Esophagus squamous epithelium (tissue), 5 donors: Measurements from ENCODE around the gene BICRA. TPM values are rescaled to one million over a fixed set of nuclear protein-coding genes. Genes with fewer than 3 reads are reported as not detected.

ENCODE experiments used
- DNase-seq: peaks from one replicate; lab custom pipeline; 2025; lab: John Stamatoyannopoulos, UW
- H3K27ac ChIP-seq, 4 donors: fragments of 200-600 bp; sonication (generic); one replicate each; pipeline ENCODE4 v1.5.1; 2016 to 2019; ENCODE audit warnings: mild to moderate bottlenecking in 1 of 4
- H3K27me3 ChIP-seq, 4 donors: fragments of 200-600 bp; sonication (generic); 1 replicate in 3 of 4; 2 replicates in 1 of 4; pipeline versions ENCODE4 v1.5.1 to v1.6.0; 2017 to 2021; ENCODE audit warnings: antibody characterized with exemption in 1 of 4
- H3K36me3 ChIP-seq, 3 donors: fragments of 200-600 bp; sonication (generic); one replicate each; pipeline ENCODE4 v1.5.1; 2016 to 2019
- H3K4me1 ChIP-seq, 3 donors: fragments of 200-600 bp; sonication (generic); one replicate each; pipeline ENCODE4 v1.5.1; 2017 to 2019
- H3K4me3 ChIP-seq, 4 donors: fragments of 200-600 bp; sonication (generic); 1 replicate in 3 of 4; 2 replicates in 1 of 4; pipeline ENCODE4 v1.5.1; 2016 to 2019; ENCODE audit warnings: mild to moderate bottlenecking in 2 of 4, moderate library complexity in 1 of 4
- H3K9me3 ChIP-seq, 3 donors: fragments of 200-600 bp; sonication (generic); one replicate each; pipeline ENCODE4 v1.5.1; 2016 to 2019
- CTCF ChIP-seq, 6 experiments: fragments of 450-650 bp in 4 of 6; fragments of 200-600 bp in 2 of 6; sonication (generic) in 2 of 6; IDR thresholded peaks; one replicate each; pipeline ENCODE4 v1.5.1; 2016 to 2019; ENCODE audit warnings: antibody characterized with exemption in 6 of 6, mild to moderate bottlenecking in 4 of 6, moderate library complexity in 4 of 6
- POLR2A ChIP-seq, 4 donors: fragments of 450-650 bp; IDR thresholded peaks; one replicate each; pipeline ENCODE4 v1.6.1; 2017; ENCODE audit warnings: antibody characterized with exemption in 4 of 4, mild to moderate bottlenecking in 4 of 4, moderate library complexity in 3 of 4
- WGBS, 2 donors: methylation state at CpG; one replicate each; pipeline ENCODE4 v1.1.5; 2018; 5-methylcytosine and 5-hydroxymethylcytosine counted together
- intact Hi-C: fragments of 100-400 bp; cut with DNase I; formaldehyde crosslinking; loops from one replicate; pipeline ENCODE4 v1.15.0; 2022
- total RNA-seq, 4 donors: library from RNA; depleted of rRNA; stranded (reverse); fragments of >200 nt; gene quantifications; one replicate each; pipeline ENCODE4 v1.1.0, GENCODE V29; 2016
- donor health status: DM: yes; HTN: yes; CAD: no.

Gene BICRA
- total RNA-seq, 4 donors from 2014 or later: 1.1 to 17.5 (median 7.0) TPM

- Histone ChIP-seq H3K27ac (peak overlapping the region; percentile 53 to 84 (median 80)), H3K4me3 (no peak overlapping the region), H3K9me3 (no peaks in the 10 kb centered on the region), H3K4me1 (peaks cover 8 to 43% (median 20%) of the 10 kb centered on the region in 3 donors), H3K27me3 (no peaks in the 10 kb centered on the region), H3K36me3 (peaks cover 0 to 7% (median 0%) of the 10 kb centered on the region in 3 donors)
- TF ChIP-seq POLR2A (IDR thresholded peaks at IDR 0.05) (no peak), CTCF (IDR thresholded peaks at IDR 0.05) (no peak)
- WGBS, 2 donors: 81 to 85% methylated on average over 10 to 11 of the region's 11 CpGs
- intact Hi-C loops: no loop called here
- no peak for DNase-seq
Observed at GRCh38 chr19:47637550-47637949, 28.6 kb downstream of the BICRA start.

GRCh38 chr19:47641891-47642485, 33.1 kb downstream of the BICRA start:
- peaks cover 0 to 45% (median 8%) of the 10 kb centered on the region in 3 donors for H3K4me1 ChIP-seq
- WGBS, 2 donors: 81 to 85% methylated on average over 5 of the region's 5 CpGs
- H3K36me3 ChIP-seq: peaks cover 0 to 15% (median 4%) of the 10 kb centered on the region in 3 donors
- intact Hi-C loops: no loop called here
- H3K27ac ChIP-seq: no peak overlapping the region
- no peak for DNase-seq
- TF ChIP-seq CTCF (IDR thresholded peaks at IDR 0.05): no peak
- TF ChIP-seq POLR2A (IDR thresholded peaks at IDR 0.05): no peak
- no peaks in the 10 kb centered on the region for H3K9me3 ChIP-seq
- H3K4me3 ChIP-seq: no peak overlapping the region
- no peaks in the 10 kb centered on the region for H3K27me3 ChIP-seq

- DNase-seq: no peak
- 77% methylated on average over 3 of the region's 5 CpGs; no CpG with 5 or more reads in 1 of the 2 donors for WGBS, 2 donors
- no peak overlapping the region for H3K27ac ChIP-seq
Observed at GRCh38 chr19:47643281-47643680, 34.3 kb downstream of the BICRA start.

GRCh38 chr19:47644199-47644598, 35.3 kb downstream of the BICRA start:
- Histone ChIP-seq H3K4me1 (peaks cover 7 to 48% (median 13%) of the 10 kb centered on the region in 3 donors), H3K36me3 (peaks cover 0 to 14% (median 4%) of the 10 kb centered on the region in 3 donors), H3K27ac (peak overlapping the region in 1 of 4 donors; percentile 45), H3K9me3 (no peaks in the 10 kb centered on the region), H3K4me3 (no peak overlapping the region), H3K27me3 (no peaks in the 10 kb centered on the region)
- TF ChIP-seq CTCF (IDR thresholded peaks at IDR 0.05) (no peak), POLR2A (IDR thresholded peaks at IDR 0.05) (no peak)
- no peak for DNase-seq
- intact Hi-C loops: no loop called here
- WGBS, 2 donors: 70 to 75% methylated on average over 1 of the region's 1 CpG

More at GRCh38 chr19:47643281-47643680, 34.3 kb downstream of the BICRA start:
- Histone ChIP-seq H3K9me3 (no peaks in the 10 kb centered on the region), H3K4me1 (peaks cover 6 to 39% (median 7%) of the 10 kb centered on the region in 3 donors), H3K4me3 (no peak overlapping the region), H3K36me3 (peaks cover 0 to 14% (median 4%) of the 10 kb centered on the region in 3 donors), H3K27me3 (no peaks in the 10 kb centered on the region)
- intact Hi-C loops: no loop called here
- TF ChIP-seq CTCF (IDR thresholded peaks at IDR 0.05) (no peak), POLR2A (IDR thresholded peaks at IDR 0.05) (no peak)

- DNase-seq: no peak
- Histone ChIP-seq H3K27me3 (no peaks in the 10 kb centered on the region), H3K4me3 (no peak overlapping the region), H3K9me3 (no peaks in the 10 kb centered on the region), H3K36me3 (peaks cover 0 to 14% (median 4%) of the 10 kb centered on the region in 3 donors), H3K4me1 (peaks cover 7 to 49% (median 14%) of the 10 kb centered on the region in 3 donors), H3K27ac (peak overlapping the region in 3 of 4 donors; percentile 5 to 45 (median 36))
- intact Hi-C loops: no loop called here
- no peak for TF ChIP-seq CTCF (IDR thresholded peaks at IDR 0.05)
- TF ChIP-seq POLR2A (IDR thresholded peaks at IDR 0.05): no peak
- WGBS, 2 donors: 50 to 64% methylated on average over 17 to 18 of the region's 18 CpGs
Observed at GRCh38 chr19:47644743-47645482, 36.0 kb downstream of the BICRA start.
